Superior temporal gyrus (tissue), 1 donor: ENCODE data around the gene NOD1.
"Not testable (repeated sequence)": the region's sequence is repeated elsewhere in the genome, so short reads cannot be mapped to it uniquely, and the experiment has no call there.

Experiments used
- DNase-seq: peaks from one replicate; pipeline ENCODE4 v3.0.0-alpha.2; 2016; ENCODE audit errors: extremely low spot score

The NOD1 gene

DNA sequence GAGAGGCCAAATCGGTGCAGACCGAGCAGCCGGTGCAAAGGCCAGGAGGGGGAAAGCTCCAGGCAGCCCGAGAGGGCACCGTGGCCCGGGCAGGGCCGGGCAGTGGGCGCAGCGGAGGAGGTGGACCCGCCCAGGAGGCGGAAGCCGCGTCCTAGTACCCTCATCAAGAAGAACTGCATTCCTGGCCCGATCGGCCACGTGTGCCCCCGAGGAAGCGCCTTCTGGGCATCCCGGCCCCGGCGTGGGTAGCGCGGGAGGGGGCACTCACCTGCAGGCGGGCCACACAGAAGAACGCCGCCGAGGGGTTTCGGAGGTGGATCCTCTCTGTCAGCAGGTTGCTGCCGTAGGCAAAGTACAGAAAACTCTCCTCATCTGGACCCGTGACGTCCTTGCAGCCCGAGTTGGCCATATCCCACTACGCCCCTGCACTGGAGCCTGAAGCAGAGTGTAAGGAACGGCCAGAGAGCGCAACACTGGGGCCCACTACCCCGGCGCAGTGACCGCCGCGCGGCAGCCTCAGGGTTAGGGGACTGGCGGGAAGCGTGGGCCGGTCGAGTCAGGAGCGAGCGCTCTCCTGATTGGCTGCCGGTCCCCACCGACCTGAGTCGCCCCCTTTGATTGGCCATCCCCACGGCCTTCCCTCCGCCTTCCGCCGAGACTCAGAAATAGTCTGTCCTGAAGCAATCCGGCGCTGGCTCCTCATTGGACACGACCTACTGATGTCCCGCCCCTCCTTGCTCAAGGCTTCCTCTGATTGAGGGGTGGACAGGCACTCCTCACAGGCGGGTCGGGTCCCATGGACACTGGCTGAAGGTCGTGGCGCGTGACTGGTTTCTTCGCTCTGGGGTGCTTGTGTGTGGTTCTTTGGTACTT, 26.0 kb upstream of the NOD1 start, which contains the start of gene GGCT:
Gene GGCT, minus strand, starts transcription at position 529 of the 873 bp plus-strand sequence. Its CDS starts 120 bp downstream, at position 409.
- DNase-seq: peak; percentile 99

- DNase-seq: no peak
These were observed 25.0 kb upstream of the NOD1 start for GRCh38 chr7:30503274-30504212.

- no peak for DNase-seq
These were observed 24.1 kb upstream of the NOD1 start for GRCh38 chr7:30502470-30503251.

DNA sequence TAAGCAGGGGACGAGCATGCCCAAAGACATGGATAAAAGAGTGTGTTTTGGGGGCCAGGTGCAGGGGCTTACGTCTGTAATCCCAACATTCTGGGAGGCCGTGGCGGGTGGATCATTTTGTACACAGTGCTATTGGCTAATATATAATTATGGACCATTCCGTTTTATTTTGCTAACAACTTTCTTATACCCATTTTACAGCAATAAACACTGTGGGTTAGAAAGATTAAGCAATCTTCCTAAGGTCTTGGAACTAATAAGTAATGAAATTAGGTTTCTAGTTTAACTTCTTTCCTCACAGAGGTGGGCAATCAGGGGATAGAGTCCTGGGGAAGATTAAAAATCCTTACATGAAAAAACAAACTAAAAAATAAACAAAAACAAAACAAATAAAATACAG, 22.7 kb upstream of the NOD1 start:
- no peak for DNase-seq

DNA sequence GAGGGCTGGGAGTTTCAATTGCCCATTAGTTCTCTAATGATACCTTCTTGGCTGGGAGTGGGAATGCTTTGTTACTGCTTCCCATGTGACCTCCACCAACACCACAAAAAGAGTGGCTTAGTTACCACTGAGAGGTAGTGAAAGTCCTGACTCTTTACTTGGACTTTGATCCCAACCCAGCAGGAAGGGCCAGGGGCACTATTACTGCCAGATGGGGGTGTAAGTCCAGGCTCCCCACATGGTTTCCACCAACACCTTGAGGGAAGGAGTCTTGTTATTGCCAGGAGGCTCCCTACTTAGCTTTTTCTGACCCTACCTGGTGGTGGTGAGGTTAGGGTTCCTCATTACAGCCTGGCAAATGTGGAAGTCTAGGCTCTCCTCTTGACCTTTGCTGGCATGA, 14.6 kb upstream of the NOD1 start:
- no peak for DNase-seq

- no peak for DNase-seq
These were observed 12.8 kb upstream of the NOD1 start for GRCh38 chr7:30491417-30491816.

- no peak for DNase-seq
These were observed 8.8 kb upstream of the NOD1 start for GRCh38 chr7:30487371-30487770.

GRCh38 chr7:30485667-30486066, 7.1 kb upstream of the NOD1 start:
- DNase-seq: no peak

- DNase-seq: not testable (repeated sequence)
These were observed 2.8 kb upstream of the NOD1 start for GRCh38 chr7:30481416-30481815.

DNA sequence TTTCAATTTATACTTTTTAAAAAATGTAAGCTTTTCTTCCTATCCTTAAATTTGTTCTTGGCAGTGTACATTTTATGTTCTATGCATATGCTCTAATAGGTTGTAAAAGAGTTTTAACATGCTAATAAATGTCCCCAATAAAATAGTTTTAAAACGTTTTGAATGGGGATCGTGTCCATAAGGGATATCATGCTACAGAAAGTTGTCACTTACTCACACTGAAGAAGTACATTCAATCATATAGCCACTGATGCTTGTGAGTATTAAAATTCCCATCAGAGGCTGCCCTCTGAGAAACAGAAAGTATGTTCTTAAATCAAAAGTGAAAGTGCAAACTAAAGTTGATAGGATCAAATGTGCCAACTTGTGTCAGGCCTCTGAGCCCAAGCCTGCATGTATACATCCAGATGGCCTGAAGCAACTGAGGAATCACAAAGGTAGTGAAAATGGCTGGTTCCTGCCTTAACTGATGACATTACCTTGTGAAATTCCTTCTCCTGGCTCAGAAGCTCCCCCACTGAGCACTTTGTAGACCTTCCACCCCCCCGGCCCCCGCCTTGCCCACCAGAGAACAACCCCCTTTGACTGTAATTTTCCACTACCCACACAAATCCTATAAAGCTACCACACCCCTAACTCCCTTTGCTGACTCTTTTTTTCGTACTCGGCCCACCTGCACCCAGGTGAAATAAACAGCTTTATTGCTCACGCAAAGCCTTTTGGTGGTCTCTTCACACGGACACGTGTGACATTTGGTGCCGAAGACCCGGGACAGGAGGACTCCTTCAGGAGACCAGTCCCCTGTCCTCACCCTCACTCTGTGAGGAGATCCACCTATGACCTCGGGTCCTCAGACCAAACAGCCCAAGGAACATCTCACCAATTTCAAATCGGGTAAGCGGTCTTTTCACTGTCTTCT, 877 bp upstream of the NOD1 start:
- DNase-seq: no peak

DNA sequence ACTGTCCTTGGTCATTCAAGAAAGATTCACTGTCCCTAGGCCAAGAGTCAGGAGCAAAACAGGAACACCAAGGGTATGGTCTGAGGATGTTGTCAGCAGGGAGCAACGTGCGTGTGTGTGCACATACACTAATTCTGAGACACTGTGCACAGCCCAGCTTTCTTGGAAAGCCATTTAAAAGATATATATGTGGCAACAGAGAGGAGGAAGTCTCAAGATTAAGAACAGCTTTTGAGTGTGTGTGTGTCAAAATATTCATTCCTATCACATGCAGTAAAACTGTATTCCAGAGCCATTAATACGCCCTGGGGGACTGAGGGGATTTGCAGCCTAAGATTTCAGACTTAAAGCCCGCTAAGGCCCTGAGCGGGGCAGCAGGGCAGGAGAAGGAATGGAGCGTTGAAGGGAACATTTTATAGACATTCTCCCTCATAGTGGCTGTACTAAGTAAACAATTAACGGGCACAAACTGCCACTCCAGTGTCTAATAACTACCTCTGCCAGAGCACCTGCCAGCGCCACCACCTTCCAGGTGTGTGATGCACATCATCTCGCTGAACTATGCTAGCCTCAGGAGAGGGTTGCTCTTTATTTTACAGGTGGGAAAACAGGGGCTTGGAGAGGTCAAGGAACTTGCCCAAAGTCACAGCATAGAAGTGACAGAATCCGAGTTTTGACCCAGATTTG, 2.0 kb downstream of the NOD1 start:
- no peak for DNase-seq

DNA sequence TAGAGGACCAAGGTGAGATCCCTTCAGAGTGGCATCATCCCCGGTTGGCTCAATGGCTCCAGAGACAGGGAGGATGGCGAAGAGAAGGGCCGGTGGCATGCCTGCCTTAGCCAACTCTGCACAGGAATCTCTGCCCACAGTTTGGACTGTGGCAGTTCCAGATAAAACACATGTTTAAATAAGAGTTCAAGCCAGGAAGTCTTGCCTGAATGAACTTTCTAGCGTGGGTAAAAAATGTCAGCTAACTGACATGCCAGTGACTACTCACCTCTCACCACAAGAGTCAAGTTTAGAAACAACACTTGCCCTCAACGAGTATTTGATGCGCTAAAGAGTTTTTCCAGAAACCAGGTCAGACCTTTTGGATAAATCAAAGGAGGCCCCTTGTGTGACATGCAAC, 3.0 kb downstream of the NOD1 start:
- DNase-seq: no peak

DNA sequence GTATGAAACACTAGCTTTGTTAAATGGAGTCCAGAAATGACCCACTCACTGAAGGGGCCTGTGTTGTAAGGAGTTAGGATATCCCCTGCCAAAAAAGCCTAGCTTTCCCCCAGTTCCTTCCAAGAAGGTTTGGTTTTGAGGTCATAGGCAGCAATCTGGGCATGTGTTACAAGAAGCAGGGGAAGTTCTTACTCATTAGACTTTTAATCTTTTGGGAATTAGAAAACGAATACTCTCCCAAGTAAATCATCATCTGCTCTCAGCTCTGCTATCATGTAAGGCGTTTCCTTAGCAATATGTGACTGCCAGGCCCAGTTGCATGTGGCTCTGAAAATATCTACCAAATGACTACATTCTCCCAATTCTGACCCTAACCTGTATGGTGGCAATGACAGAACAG, 3.7 kb downstream of the NOD1 start:
- no peak for DNase-seq

DNA sequence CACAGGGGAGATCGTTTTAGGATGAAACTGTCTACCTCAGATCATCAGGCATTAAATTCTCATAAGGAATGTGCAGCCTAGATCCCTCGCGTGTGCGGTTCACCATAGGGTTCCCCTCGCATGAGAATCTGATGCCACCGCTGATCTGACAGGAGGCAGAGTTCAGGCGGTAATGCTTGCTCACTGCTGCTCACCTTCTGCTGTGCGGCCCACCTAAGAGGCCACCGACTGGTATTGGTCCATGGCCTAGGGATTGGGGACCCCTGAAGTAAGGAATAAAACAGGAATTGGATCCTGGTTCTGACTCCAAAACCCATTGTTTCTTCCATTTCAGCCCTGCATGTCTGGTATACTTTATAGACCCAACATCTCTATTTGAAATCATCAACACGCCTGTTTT, 4.1 kb downstream of the NOD1 start:
- no peak for DNase-seq

DNA sequence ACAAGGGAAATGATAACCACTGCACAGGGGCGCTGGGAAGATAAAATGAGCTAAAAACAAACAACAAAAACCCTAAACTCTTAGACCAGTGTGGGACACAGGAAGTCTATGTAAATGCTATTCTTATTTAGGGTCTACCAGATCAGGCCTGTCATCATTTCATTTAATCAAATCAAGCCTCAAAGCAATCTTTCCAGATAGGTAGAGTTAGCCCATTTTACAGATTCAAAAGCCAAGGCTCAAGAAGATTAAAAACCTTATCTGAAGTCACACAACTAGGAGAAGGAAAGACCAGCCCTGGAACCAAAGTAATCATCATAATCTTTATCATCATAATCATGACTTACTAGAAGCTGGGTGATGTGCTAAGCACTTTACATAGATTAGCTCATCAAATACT, 4.7 kb downstream of the NOD1 start:
- no peak for DNase-seq

DNA sequence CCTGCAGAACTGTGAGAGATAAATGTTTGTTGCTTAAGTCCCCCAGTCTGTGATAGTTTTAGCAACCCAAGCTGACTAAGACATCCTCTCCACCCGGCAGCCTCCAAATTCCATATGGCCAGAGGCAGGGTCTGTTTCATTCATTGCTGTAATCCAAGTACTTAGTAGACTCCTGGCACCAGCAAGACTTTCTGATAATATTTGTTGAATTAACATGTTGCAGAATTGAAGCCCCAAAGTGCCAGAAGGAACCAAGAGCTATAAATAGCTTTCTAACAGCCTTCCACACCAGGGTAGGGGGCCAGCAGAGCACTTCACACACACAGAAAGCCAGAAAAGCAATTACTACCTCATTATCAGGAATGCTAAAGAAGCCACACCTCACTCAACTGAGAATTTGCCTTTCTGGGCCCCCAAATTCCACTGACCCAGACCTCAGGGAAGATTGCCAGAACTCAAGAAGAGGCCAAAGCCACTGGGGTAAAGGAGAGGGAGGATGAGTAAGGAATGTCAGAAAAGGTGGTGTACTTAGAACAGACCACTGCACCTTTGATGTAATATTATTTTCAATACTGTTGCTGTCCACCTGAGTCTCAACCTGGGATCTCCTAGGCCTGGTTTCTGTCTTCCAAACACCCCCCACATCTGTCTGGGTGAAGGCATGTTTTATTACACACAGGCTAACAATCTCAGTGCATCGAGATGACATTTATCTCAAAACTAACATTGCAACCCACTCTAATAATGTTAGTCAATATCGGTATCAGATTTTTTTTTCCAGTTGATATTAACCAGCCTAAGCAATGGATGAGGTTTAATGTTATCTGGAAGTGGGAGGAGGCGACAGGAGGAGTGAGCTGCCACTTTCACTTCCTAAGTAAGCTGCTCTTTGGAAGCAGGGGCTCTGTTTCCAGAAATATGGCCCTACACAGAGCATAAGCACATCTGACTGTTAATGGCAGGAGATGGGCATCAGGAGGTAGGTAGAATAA, 5.5 kb downstream of the NOD1 start:
- DNase-seq: no peak

DNA sequence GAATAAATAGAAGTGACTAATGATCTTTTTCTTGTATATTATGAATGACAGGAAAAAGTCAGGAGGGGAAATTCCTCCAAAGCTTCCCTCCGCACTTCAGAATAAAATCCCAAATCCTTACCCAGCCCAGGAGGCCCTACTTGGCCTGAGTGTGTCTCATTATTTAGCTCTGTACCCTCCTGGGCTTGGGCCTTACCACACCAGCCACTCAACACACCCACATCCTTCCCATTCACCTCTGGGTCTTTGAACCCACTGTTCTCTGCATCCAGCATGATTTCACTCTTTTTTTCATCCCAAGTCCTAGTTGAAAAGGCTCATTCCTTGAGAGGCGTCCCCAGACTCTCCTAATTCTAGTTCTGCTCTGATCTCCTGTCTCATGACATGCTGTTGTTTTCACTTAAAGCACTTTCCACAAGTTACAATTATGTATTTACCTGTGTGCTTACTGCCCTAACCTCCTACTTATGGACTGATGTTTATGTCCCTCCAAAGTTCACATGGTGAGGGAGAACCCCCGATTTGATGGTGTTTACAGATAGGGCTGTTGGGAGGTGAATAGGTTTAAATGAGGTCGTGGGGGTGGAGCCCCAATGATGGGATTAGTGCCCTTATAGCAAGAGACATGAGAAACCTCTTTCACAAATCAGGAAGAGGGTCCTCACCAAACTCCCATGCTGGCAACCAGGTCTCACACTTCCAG, 6.4 kb downstream of the NOD1 start:
- DNase-seq: no peak

DNA sequence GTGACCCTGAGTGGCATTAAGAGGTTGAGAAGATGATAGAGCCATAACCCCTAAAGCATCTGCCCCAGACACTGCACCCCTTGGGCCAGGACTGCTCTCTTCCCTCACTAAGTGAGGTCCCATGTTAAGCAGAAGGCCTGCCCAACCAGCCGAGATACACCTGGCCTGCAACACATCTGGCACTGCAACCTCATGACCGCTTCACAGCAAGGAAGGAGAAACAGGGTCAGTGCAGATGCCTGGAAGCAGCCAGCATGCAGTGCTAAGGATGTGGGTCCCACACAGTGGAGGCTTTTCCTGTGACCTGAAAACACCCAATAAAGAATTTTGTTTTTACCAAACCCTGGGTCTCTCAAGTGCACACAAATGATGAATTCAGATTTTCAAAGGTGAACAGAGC, 7.4 kb downstream of the NOD1 start:
- DNase-seq: no peak
